HL-60 (cell line): Measurements from ENCODE around the gene IWS1.
A peak's percentile ranks its signal among the peaks of the same experiment; 100 is the strongest.

Experiments
- DNase-seq, 2 experiments: peaks; one replicate each; pipeline ENCODE4 v3.0.0-alpha.2; 2010 to 2020; ENCODE audit warnings: low read depth in 1 of 2, low spot score in 1 of 2
- H3K27ac ChIP-seq: fragments of 250-450 bp; sonication (Bioruptor Pico); replicated peaks from 2 replicates; pipeline ENCODE4 v1.5.1; 2020; ENCODE audit warnings: mild to moderate bottlenecking, moderate library complexity
- H3K27me3 ChIP-seq: fragments of 250-450 bp; sonication (Bioruptor Pico); 2 replicates; pipeline ENCODE4 v1.5.1; 2021; ENCODE audit warnings: mild to moderate bottlenecking, moderate library complexity; ENCODE audit not compliant: insufficient read depth, poor library complexity, severe bottlenecking
- H3K4me3 ChIP-seq: replicated peaks from 2 replicates; pipeline ENCODE4 v1.5.1; 2011; ENCODE audit warnings: mild to moderate bottlenecking, control low read depth, low read length; ENCODE audit not compliant: insufficient read depth
- GABPA ChIP-seq: IDR thresholded peaks from 2 replicates; pipeline ENCODE4 v1.6.1; 2012; ENCODE audit warnings: low read depth
- POLR2AphosphoS5 ChIP-seq: IDR thresholded peaks from 2 replicates; pipeline ENCODE4 v1.6.1; 2012; ENCODE audit warnings: low read depth
- SPI1 ChIP-seq: IDR thresholded peaks from 2 replicates; pipeline ENCODE4 v1.6.1; 2012; ENCODE audit warnings: low read depth, mild to moderate bottlenecking, borderline replicate concordance
- TF ChIP-seq, protein P1 (sequence below): IDR thresholded peaks from 2 replicates; pipeline ENCODE4 v1.6.1; 2012; ENCODE audit warnings: low read depth; ENCODE audit not compliant: insufficient replicate concordance
- TF ChIP-seq, protein P2 (sequence below): IDR thresholded peaks from one replicate; pipeline ENCODE4 v1.5.1; 2011; ENCODE audit warnings: low read length, control low read depth, inconsistent platforms; ENCODE audit not compliant: insufficient read depth

The IWS1 gene

DNA sequence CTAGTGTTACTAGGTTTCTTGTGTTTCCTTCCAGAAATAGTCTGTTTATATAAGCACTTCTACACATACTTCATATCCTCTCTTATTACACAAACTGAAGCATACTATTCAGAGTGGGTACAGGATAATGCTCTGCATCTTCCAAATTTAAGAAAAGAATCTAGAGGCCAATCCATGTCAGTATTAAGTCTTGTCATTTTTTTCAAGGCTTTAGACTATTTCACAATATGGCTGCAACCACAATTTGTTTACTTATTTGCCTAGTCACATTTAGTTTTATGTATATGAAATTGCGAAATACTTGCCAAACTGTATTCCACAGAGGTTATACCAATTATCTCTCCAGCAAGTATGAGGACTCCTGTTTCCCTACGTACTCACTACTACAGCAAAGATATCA, 27.9 kb downstream of the IWS1 start:
- Histone ChIP-seq H3K27ac (no peak overlapping the region), H3K4me3 (no peak overlapping the region), H3K27me3 (no peaks in the 10 kb centered on the region)
- TF ChIP-seq POLR2AphosphoS5 (no peak), GABPA (no peak), SPI1 (no peak)
- TF ChIP-seq, protein P1, sequence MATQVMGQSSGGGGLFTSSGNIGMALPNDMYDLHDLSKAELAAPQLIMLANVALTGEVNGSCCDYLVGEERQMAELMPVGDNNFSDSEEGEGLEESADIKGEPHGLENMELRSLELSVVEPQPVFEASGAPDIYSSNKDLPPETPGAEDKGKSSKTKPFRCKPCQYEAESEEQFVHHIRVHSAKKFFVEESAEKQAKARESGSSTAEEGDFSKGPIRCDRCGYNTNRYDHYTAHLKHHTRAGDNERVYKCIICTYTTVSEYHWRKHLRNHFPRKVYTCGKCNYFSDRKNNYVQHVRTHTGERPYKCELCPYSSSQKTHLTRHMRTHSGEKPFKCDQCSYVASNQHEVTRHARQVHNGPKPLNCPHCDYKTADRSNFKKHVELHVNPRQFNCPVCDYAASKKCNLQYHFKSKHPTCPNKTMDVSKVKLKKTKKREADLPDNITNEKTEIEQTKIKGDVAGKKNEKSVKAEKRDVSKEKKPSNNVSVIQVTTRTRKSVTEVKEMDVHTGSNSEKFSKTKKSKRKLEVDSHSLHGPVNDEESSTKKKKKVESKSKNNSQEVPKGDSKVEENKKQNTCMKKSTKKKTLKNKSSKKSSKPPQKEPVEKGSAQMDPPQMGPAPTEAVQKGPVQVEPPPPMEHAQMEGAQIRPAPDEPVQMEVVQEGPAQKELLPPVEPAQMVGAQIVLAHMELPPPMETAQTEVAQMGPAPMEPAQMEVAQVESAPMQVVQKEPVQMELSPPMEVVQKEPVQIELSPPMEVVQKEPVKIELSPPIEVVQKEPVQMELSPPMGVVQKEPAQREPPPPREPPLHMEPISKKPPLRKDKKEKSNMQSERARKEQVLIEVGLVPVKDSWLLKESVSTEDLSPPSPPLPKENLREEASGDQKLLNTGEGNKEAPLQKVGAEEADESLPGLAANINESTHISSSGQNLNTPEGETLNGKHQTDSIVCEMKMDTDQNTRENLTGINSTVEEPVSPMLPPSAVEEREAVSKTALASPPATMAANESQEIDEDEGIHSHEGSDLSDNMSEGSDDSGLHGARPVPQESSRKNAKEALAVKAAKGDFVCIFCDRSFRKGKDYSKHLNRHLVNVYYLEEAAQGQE: no peak
- DNase-seq: peak in 1 of 2 experiments; percentile 59

DNA sequence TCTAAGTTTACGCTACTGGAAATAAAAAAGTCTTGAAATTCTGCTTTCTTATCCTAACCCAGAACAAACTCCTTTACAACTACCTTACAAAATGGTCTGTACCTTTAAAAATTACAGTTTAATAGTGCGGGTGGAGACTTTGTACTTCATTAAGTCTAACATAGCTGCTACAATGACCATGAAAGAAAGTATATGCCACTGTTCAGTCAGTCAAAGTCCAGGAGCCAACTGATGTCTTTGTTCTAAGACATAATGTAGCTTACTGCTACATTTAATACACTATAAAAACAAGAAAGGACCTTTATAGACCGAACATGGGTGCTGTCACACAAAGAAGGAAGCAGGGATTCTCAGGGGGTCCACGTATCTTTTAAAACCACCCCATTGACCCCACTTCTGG, 36.0 kb downstream of the IWS1 start:
- TF ChIP-seq GABPA: no peak
- TF ChIP-seq, protein P2, sequence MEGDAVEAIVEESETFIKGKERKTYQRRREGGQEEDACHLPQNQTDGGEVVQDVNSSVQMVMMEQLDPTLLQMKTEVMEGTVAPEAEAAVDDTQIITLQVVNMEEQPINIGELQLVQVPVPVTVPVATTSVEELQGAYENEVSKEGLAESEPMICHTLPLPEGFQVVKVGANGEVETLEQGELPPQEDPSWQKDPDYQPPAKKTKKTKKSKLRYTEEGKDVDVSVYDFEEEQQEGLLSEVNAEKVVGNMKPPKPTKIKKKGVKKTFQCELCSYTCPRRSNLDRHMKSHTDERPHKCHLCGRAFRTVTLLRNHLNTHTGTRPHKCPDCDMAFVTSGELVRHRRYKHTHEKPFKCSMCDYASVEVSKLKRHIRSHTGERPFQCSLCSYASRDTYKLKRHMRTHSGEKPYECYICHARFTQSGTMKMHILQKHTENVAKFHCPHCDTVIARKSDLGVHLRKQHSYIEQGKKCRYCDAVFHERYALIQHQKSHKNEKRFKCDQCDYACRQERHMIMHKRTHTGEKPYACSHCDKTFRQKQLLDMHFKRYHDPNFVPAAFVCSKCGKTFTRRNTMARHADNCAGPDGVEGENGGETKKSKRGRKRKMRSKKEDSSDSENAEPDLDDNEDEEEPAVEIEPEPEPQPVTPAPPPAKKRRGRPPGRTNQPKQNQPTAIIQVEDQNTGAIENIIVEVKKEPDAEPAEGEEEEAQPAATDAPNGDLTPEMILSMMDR: no peak
- TF ChIP-seq, protein P1: no peak
- TF ChIP-seq SPI1: no peak
- TF ChIP-seq POLR2AphosphoS5: no peak
- Histone ChIP-seq H3K27ac (no peak overlapping the region), H3K27me3 (no peaks in the 10 kb centered on the region), H3K4me3 (no peak overlapping the region)
- no peak for DNase-seq

DNA sequence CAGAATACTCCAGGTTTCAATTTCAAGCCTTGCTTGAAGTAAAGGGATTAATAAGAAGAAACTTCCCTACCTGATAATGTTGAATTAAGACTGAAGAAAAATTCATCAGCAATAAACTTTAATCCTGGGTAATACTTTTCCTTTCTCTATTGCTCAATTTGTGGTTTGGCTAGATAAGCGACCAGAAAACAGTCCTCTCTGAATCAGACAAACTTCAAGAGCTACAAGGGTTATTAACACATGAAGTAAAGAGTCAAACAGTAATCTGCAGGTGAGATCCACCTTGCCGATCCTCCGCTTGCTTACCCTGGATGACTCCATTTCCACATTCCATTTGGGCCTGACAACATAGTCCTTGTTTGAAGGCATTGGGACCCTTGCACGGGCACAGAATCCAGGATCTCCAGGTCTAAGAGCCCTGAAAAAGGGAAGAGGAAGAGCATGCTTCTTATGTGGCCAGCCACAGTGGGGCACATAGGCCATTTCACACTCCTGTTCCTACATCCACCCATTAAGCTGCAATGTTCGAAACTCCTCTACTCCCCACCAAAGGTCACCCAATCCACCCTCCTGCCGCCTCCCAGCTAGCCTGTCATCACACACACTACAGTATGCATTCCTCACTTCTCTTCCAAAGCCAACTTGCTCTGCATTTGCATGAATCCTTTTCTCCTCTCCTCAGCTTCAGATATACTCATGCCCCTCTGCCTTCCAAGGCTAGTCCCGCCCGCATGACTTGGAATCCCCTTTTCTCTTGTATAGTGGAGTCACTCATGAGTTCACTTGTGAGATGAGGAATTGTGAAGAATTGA, 39.8 kb downstream of the IWS1 start:
- no peak overlapping the region for H3K4me3 ChIP-seq
- peak; percentile 77 for DNase-seq
- H3K27me3 ChIP-seq: no peaks in the 10 kb centered on the region
- no peak for TF ChIP-seq GABPA
- TF ChIP-seq POLR2AphosphoS5: peak; percentile 25; the same call in 1 of the 2 replicates
- TF ChIP-seq SPI1: peak; percentile 91
- peak overlapping the region; percentile 62 for H3K27ac ChIP-seq

DNA sequence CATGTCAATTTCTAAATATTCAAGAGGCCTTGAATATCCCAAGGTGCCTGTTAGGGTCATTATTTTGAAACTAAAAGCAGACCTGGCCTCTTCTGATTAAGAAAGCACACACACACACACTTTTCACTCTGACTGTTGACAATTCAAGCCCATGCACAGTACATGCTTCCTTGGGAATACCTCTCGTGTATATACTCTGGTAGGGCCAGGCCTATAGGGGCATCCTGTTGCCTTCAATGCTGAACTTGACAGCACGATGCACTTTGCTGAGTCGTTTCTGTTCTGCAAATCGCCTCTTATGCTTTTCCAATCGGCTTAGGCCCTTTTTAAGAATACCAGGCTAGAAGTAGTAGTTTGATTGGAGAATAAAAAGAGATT, 40.6 kb downstream of the IWS1 start:
- H3K27ac ChIP-seq: peak overlapping the region; percentile 62
- DNase-seq: no peak

More for the DNA sequence above, 40.6 kb downstream of the IWS1 start:
- no peak for TF ChIP-seq POLR2AphosphoS5
- no peak for TF ChIP-seq GABPA
- TF ChIP-seq, protein P2: no peak
- TF ChIP-seq, protein P1: no peak
- no peak for TF ChIP-seq SPI1
- H3K4me3 ChIP-seq: no peak overlapping the region
- no peaks in the 10 kb centered on the region for H3K27me3 ChIP-seq
